Measurements from ENCODE around the gene FIGLA. TPM values are rescaled to one million over a fixed set of nuclear protein-coding genes. Genes with fewer than 3 reads are reported as not detected.

Gene FIGLA
- total RNA-seq, 1 experiment from 2014 or later: not detected

- no peak for TF ChIP-seq MAX (IDR thresholded peaks at IDR 0.05)
Measured at GRCh38 chr2:70752396-70752795, 38.0 kb downstream of the FIGLA start (continued).

DNA sequence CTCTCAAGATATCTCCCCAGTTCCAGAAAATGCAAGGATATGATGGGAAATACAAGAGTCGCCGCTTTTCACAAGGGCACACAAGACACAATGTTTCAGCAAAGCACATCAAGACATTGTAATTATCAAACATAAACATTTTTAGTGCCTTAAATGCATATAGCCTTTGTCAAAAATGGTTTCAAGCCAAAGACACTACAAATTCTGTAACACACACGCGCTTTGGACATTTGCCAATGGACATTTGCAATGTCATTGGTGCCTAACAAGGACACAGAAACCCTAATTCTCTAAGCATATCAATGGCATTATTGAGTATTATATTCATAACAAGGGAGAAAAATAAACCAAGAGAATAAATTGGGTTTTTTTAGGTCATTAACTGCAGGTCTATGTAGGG lies 38.6 kb downstream of the FIGLA start:
- ATAC-seq: no peak
- Histone ChIP-seq H3K4me2 (ENCODE audit: low read length) (no peak overlapping the region), H3K36me3 (ENCODE audit: control insufficient read depth in 1 of 2, insufficient read depth in 2 of 2, low read length in 2 of 2) (no peaks in the 10 kb centered on the region), H3K4me1 (ENCODE audit: control insufficient read depth in 1 of 2, insufficient read depth in 2 of 2, low read length in 2 of 2) (no peaks in the 10 kb centered on the region), H3K9ac (ENCODE audit: low read length) (no peak overlapping the region), H3K27me3 (ENCODE audit: insufficient read depth, low read length) (peaks cover 4% of the 10 kb centered on the region; the same call in 1 of the 2 replicates), H2AFZ (ENCODE audit: low read depth, low read length, poor library complexity, severe bottlenecking) (no peak overlapping the region), H3K79me2 (ENCODE audit: insufficient read depth, low read length) (no peaks in the 10 kb centered on the region), H3K9me3 (ENCODE audit: control insufficient read depth in 1 of 2, insufficient read depth in 1 of 2, low read depth in 1 of 2, low read length in 2 of 2) (no peaks in the 10 kb centered on the region), H3K4me3 (replicated peaks in 1 of 2; ENCODE audit: low read depth in 1 of 2, low read length in 2 of 2) (no peak overlapping the region), H4K20me1 (ENCODE audit: insufficient read depth) (no peaks in the 10 kb centered on the region), H3K27ac (ENCODE audit: low read depth, low read length) (no peak overlapping the region), H3K9me2 (ENCODE audit: insufficient read depth) (no peaks in the 10 kb centered on the region)
- ChIA-PET RAD21 (ENCODE audit: low non-redundant PET in 1 of 2, low total read pairs in 2 of 2, uncharacterized antibody in 2 of 2, unreplicated experiment in 2 of 2) (no interaction called here), POLR2A (no interaction called here), CTCF (no interaction called here)
- BruUV-seq (replicated peaks): no TSS peak
- intact Hi-C loops (cut with micrococcal nuclease): no loop called here
- TF ChIP-seq SIN3A (IDR thresholded peaks at IDR 0.05; ENCODE audit: low read depth) (no peak), CEBPB (IDR thresholded peaks at IDR 0.05; ENCODE audit: low read depth) (no peak), SRF (IDR thresholded peaks at IDR 0.05; ENCODE audit: low read depth) (no peak), CBX3 (IDR thresholded peaks at IDR 0.05; ENCODE audit: low read depth) (no peak), CTCF (IDR thresholded peaks at IDR 0.05 in 2 of 3, conservative IDR thresholded peaks at IDR 0.05 in 1 of 3; ENCODE audit: borderline replicate concordance in 1 of 3, insufficient read depth in 1 of 3, low read depth in 2 of 3, low read length in 2 of 3) (no peak), JUND (IDR thresholded peaks at IDR 0.05) (no peak), TCF7L2 (IDR thresholded peaks at IDR 0.05; ENCODE audit: borderline replicate concordance, extremely low read depth, insufficient read depth, insufficient read length) (no peak), MAX (IDR thresholded peaks at IDR 0.05) (no peak), EGR1 (IDR thresholded peaks at IDR 0.05; ENCODE audit: low read depth) (no peak), ELF1 (IDR thresholded peaks at IDR 0.05; ENCODE audit: borderline replicate concordance, low read depth) (no peak), ZFX (IDR thresholded peaks at IDR 0.05) (no peak)
- DNase-seq (ENCODE audit: low read depth, low spot score): no peak
